CD4-positive, alpha-beta T cell treated with Interleukin-2 at 100 ng/mL for 4 hours (primary cell): ENCODE data around the gene TSPAN10.

Experiments
- DNase-seq: peaks from one replicate; pipeline ENCODE4 v3.0.0-alpha.2; 2020; ENCODE audit warnings: low spot score

Gene TSPAN10

DNA sequence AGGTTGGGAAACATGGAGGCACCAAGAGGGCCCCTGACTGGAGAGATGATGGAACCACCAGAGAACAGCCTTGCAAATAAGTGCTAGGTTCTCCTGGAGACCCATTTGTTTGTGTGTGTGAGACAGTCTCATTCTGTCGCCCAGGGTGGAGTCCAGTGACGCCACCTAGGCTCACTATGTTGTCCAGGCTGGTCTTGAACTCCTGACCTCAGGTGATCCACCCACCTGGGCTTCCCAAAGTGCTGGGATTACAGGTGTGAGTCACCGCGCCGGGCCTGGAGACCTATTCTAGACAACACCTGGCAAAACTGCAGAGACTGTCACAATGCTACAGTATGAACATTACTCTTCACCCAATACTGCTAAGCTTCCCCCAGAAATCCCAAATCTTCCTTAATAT, 1.6 kb upstream of the TSPAN10 start:
- DNase-seq = no peak

DNA sequence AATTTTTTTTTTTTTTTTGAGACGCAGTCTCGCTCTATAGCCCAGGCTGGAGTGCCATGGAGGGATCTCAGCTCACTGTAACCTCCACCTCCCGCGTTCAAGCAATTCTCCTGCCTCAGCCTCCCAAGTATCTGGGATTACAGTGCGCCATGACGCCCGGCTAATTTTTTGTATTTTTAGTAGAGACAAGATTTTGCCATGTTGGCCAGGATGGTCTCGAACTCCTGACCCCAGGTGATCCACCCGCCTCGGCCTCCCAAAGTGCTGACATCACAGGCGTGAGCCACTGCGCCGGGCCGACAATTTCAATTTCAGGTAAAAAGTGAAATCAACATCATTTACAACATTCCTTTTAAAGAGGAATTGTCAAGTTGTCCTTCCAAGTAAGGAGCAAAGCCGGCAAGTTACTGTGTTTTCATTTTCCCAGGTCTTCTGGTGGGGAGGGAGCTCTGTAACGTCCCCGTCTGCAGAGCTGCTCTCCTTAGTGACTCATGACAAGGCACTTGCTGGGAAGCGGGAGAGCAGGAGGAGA, 957 bp upstream of the TSPAN10 start:
- no peak for DNase-seq

DNA sequence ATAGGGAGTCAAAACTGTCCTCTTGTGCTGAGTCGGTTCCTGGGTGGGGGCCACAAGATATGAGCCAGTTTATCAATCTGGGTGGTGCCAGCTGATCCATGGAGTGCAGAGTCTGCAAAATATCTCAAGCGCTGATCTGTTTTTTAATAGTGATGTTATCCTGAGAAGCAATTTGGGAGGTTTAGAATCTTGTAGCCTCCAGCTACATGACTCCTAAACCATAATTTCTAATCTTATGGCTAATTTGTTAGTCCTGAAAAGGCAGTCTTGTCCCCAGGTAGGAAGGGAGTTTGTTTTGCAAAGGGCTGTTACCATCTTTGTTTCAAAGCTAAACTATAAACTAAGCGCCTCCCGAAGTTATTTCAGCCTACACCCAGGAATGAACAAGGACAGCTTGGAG, 1.7 kb downstream of the TSPAN10 start:
- DNase-seq = no peak

DNA sequence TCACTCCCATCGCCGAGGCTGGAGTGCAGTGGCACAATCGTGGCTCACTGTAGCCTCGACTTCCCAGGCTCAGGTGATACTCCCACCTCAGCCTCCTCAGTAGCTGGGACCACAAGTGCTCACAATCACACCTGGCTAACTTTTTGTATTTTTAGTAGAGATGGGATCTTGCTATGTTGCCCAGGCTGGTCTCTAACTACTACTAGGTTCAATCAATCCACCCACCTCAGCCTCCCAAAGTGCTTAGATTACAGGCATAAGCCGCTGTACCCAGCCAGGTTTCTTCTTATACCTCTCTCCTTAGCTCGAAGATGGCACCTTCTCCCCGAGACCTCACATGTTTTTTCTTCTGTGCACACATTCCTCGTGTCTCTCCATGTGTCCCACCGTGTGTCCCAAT, 3.0 kb downstream of the TSPAN10 start:
- DNase-seq = no peak

DNA sequence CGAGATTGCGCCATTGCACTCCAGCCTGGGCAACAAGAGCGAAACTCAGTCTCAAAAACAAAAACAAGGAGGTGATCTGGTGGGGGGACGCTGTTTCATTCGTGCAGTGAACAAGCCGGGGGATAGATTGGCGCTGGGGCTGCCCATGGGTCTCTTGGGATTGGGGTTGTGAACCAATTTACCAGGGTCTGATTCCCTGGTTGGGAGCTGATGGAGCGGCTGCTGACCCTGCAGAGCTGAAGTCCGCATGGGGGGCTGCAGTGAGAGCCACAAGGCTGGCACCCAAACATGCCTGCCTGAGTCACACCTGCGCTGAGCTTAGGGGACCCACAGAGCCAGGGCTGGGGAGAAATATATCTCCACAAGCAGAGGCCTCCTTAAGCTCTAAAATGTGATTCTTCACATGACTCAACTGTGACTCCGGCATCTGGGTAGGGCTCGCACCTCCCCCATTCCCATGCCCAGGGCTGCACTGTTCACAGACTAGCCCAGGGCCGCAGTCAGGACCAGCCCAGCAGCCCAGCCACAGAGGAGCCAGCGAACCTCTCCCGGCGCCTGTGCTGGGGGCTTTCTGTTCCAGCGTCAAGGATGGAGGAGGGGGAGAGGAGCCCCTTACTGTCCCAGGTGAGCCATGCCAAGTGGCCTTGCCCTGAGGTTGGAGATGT, 5.0 kb downstream of the TSPAN10 start:
- no peak for DNase-seq

DNA sequence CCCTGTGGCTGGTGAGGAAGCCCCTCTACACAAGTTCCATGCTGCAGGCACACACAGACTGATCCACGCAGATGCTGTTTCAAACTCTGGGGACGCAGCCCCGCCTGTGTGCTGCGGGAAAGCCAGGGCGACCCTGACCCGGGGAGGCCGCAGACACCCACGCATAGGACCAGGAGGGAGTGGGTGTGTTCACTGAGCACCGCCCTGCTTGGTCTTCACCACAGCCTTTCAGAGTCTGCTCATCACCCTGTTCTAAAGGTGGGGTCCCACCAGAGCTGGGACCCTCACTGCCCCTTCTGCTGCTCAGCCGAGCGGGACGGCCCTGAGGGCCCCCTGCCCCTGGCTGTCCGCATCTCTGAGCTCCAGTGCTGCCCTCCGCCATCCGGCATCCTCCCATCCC, 7.5 kb downstream of the TSPAN10 start:
- DNase-seq = no peak

DNA sequence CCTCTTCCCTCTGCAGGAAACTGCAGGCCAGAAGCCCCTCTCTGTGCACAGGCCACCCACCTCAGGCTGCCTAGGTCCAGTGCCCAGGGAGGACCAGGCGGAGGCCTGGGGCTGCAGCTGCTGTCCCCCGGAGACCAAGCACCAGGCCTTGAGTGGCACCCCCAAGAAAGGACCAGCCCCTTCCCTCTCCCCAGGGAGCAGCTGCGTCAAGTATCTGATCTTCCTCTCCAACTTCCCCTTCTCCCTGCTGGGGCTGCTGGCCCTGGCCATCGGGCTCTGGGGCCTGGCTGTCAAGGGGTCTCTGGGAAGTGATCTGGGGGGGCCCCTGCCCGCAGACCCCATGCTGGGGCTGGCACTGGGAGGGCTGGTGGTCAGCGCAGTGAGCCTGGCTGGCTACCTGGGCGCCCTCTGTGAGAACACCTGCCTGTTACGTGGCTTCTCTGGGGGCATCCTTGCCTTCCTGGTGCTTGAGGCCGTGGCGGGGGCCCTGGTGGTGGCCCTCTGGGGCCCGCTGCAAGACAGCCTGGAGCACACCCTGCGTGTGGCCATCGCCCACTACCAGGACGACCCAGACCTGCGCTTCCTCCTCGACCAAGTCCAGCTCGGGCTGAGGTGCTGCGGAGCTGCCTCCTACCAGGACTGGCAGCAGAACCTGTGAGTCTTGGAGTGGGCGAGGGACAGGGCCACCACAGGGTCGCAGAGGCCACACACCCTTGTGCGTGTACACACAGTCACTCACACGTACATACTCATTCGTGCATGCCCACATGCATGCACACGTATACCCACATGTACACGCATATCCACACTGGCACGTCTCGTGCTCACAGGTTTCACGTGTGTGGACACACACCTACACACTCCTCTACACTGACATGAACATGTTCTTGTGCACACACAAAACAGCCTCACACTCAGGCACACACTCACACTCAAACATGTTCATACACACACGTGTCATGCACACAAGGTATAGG, 8.3 kb downstream of the TSPAN10 start:
- no peak for DNase-seq

DNA sequence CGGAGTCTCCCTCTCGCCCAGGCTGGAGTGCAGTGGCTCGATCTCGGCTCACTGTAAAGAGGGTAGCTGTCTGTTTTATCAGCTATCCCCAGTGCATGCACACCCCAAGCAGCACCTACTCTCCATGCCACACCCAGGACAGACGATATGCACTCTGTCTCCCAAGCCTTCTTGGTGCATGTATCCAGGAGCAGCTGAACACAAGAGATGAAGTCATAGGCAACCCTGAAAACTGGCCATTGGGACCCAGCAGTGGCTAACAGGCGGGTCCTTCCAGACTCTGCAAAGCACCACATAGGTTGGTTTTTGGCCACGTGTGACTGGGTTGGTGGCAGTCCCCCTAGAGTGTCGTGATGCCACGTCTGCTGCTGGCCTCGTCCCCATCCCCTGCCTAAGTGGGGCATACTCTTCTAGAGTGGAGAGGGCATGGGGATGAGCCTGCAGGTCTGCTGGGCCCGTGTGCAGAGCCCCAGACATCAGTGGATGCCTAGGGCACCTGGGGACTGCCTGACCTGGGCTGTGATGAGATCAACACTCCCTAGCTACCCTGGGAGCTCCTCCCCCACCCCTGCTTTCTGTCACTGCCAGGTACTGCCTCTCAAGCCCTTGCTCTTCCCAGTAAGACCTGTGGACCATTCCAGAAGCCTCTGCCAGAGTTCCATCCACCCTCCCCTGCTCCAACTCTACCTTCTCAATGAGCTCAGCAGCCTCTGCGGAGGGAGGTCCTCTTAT, 10.0 kb downstream of the TSPAN10 start:
- DNase-seq = no peak

DNA sequence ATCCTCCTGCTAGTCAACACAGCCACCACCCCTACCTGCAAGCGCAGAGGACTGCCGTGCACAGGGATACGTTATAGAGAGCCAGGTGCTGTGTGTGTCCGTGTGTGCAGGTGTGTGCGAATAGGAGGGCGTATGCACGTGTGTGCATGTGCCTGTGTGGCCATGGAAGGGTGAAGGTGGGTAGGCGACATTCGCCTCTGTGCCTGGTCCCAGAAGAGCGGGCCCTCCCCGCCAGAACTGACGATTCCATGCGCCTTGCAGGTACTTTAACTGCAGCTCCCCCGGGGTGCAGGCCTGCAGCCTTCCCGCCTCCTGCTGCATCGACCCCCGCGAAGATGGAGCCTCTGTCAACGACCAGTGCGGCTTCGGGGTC, 10.6 kb downstream of the TSPAN10 start:
- DNase-seq = no peak

DNA sequence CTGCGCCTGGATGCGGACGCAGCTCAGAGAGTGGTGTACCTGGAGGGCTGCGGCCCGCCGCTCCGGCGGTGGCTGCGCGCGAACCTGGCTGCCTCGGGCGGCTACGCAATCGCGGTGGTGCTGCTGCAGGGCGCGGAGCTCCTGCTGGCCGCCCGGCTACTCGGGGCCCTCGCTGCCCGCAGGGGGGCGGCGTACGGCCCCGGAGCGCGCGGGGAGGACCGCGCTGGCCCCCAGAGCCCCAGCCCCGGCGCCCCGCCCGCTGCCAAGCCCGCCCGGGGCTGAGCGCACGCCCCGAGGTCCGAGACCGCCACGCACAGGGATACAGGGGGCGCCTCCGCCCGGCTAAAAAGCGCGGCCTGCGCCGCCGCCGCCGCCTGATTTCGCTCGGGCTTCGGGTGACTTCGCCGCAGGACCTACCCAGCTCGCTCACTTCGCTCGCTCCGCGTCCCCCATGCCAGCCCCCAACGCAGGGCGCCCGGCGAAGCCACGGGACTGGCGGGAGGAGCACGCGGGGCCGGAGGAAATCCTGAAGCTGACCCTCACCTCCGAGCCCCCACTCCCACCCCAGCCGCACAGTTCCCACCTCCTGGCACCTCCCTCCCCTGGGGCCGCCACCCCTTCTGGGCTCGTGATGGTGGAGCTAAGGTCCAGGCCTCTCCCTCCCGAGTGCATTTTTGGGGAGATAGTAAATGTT, 11.2 kb downstream of the TSPAN10 start:
- DNase-seq = no peak

DNA sequence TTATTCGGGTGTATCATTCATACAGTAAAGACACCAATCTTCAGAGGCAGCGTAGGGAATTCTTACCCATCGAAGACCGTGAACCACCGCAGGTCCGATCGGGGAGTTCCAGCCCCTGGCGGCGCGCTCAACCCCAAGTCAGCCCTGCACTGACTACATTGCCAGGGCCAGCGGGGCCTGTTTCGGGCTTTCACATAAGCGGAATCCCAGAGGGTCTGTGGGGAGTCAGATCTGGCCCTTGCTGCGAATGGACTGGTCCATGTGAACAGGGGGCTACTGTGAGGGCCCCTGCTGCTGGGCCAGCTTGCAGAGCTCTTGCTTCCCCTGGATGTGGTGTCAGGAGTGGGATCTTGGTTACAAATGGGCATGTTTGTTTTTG, 11.7 kb downstream of the TSPAN10 start:
- DNase-seq = no peak

DNA sequence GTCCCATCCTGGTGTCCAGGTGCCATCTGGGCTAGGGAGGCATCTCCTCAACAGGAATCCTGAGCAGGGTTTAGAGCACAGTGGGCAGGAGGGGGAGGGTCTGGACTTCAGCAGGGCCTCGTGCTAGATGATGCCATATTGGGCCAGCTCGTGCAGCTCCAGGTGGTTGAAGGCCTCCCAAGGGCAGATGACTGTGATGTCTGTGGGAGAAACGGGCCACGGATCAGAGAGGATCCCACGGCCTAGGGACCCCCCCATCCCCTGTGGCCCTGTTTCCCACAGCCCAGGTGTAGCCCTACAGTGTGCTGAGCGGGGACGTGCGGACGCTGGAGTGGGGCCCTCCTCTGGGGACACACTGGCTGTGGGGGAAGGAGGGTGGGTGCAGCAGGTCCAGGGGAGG, 14.0 kb downstream of the TSPAN10 start:
- DNase-seq = no peak

DNA sequence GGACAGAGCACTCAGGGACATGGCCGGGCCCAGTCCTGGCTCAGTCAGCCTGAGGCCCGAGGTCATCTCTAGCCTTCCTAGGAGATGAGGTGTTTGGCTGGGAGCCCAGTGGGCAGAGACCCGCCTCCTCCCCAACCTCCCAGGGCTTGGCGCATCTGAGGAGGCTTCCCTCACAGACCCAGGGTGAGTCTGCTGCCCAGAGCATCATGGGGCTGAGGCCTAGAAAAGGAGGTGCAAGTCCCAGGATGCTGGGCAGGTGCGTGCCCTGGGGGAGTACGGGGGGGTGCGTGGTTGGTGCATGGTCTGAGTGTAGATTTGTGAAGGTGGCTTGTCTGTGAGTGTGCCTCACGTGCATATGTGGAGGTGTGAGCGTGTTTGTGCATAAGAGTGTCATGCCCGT, 14.7 kb downstream of the TSPAN10 start:
- DNase-seq = no peak

DNA sequence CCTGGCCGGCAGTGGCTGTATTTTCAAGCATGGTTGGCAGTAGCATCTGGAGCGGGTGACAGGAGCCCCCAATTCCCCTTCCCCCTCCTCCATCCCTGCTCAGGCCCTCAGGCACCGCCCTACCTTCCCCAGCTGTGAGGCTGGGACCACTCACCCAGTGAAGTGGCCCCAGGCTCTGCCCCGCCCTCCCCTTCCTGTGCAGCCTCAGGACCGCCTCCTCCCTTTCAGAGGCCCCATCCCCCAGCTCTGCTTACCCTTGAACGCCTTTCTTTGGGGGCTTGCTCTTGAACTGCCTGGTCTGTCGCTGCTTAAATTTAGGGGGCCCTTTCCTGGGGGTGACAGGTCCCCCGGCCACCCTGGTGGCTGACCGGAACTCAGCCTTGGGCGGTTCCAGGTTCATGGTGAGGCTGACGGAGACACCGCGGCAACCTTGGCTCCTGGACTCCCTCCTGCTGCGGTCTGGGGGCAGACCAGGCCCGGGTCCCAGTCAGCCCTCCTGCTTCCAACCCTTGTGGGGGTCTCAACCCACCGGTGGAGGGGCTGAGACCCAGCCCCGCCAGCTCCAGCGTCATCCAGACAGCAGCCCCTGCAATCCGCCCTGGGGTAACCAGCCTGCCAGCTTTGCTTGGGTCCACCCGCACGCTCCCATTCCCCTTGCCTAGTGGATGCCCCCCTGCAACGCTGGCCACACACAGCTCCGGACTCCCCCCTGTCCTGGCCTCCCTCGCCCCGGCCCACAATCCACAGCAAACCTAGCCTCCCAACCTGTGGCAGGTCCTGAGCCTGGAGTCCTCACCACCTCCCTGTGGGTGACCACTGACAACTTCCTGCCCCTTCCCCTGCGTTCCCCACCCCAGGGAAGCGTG, 16.1 kb downstream of the TSPAN10 start:
- no peak for DNase-seq

DNA sequence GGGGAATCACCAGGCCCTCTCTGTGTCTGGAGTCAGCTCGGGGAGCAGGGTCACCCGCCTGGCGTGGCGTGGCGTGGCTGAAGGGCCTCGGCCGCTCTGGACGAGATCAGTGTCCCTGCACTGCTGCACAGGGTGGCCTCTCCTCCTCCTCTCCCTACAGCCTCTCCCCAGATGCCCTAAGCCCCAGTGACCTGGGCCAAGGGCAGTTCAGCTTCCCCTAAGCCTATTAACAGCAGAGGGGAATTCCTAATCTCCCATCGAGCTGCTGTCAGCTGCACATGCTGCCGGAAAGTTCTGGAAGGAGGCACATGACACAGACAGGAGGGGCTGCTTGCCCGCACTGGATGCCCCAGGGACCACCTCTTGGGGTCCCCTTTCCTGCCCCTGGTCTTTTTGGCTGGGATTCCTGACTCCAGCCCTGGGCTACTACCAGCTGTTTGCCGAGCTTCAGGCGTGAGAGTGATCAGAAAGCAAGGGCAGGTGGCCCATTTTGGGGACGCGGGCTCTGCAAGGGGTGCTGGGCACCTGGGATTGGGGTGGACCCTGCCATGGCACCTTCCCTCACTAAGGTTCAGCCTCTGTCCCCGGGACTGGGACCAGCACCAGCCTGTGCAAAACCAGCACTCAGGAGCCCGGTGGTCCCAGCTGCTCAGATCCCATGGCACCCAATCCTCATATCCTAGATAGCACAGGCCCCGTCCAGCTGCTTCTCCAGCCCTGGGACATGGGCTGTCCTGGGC, 18.6 kb downstream of the TSPAN10 start:
- no peak for DNase-seq

DNA sequence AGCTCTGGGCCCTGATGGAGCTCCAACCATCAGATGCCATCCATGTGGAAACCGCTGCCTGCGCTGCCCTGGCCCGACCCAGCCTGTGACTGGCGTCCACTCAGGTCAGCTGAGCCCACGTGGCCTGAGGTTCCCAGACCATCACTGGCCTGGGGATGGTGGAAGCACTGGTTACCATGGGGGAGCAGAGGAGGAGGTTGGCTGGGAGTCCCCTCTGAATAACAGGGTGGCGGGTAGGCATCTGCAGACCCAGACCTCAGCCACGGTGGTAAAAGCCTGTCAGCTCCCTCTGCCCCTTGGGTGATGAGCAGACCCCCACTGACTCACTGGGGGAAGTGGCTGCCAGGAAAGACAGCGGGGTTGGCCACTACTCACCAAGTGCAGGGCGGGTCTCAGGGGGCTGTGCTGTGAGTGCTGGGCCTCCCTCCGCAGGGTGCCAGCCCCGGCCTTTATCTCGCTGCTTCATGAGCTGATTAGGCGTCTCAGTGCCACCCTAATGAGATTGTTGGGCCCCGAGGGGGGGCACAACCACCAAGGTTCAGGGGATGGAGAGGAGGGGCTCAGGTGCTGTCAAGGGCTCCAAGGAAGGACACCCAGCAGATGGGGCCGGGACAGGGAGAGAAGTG, 19.2 kb downstream of the TSPAN10 start, which contains the start of gene PDE6G:
TSS of gene PDE6G (minus strand) at position 425 of the 626 bp plus-strand sequence. CDS start 3,237 bp downstream, outside the sequence.
- DNase-seq = no peak

DNA sequence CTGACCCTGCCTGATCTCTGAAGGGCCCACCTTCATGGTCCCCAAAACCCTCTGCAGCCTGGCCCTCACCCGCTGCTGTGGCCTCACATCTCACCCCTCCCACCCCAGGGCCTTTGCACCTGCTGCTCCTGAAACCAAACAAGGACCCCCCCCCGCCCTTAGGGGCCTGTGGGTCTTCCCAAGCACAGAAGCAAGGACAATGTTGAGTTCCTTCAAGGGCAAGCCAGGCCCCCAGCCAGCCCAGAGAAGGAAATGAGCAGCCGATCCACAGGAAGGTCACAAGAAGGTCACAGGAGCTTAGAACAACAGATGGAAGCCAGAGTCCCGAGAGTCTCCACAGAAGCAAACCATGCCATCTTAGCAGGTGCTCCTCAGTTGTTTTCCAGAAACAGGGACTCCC, 19.8 kb downstream of the TSPAN10 start:
- no peak for DNase-seq

DNA sequence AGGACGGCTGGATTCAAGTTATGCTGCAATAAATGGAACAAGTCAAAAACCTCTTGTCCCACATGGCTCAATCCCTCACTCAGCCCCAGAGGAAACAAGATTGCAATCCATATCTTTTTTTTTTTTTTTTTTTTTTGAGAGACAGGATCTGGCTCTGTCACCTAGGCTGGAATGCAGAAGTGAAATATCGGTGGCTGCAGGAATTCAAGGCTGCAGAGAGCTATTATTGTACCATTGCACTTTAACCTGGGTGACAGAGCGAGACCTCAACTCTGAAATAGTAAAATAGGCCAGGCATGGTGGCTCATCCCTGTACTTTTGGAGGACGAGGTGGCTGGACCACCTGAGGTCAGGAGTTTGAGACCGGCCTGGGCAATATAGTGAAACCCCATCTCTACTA, 22.0 kb downstream of the TSPAN10 start:
- DNase-seq = no peak

DNA sequence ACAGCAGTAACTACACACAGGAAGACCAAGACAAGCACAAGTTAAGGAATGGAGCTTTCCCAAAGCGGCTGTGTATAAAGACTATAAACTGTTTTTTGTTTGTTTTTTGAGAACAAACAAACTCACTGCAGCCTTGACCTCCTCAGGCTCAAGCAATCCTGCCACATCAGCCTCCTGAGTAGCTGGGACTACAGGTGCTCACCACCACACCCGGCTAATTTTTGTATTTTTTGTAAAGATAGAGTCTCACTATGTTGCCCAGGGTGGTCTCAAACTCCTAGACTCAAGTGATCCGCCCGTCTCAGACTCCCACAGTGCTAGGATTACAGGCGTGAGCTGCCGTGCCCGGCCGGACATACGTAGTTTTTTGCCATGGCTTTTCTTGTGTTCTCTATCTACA, 23.4 kb downstream of the TSPAN10 start:
- DNase-seq = no peak

DNA sequence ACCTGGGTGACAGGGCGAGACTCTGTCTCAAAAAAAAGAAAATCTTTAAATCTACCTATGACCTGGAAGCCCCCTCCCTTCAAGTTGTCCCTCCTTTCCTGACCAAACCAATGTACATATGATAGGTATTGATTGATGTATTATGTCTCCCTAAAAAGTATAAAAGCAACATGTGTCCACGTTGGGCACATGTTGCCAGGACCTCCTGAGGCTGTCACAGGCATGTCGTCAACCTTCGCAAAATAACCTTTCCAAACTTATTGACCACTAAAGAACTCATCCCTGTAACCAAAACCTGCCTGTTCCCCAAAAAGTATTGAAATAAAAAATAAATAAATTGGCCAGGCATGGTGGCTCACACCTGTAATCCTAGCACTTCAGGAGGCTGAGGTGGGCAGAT, 25.0 kb downstream of the TSPAN10 start:
- DNase-seq = no peak
